Right lung (tissue), 5 donors: ENCODE measurements around the gene PLD1. TPM values are rescaled to one million over a fixed set of nuclear protein-coding genes. Genes with fewer than 3 reads are reported as not detected.
"Not testable (repeated sequence)": the region's sequence is repeated elsewhere in the genome, so short reads cannot be mapped to it uniquely, and the experiment has no call there.

Source experiments
- DNase-seq, 2 donors: peaks; one replicate each; pipeline ENCODE4 v3.0.0-alpha.2; 2013
- polyA plus RNA-seq, 5 donors: library from polyadenylated mRNA; unstranded; fragments of 120-200 nt; gene quantifications; one replicate each; pipeline versions ENCODE4 v1.2.1 to v1.2.3, GENCODE V29; 2013; ENCODE audit warnings: inconsistent platforms in 1 of 5, low replicate concordance in 1 of 5; ENCODE audit not compliant: insufficient read length in 5 of 5, insufficient read depth in 1 of 5

PLD1 gene
- polyA plus RNA-seq, 5 donors, result 2.8 to 6.3 (median 5.0) TPM

DNA sequence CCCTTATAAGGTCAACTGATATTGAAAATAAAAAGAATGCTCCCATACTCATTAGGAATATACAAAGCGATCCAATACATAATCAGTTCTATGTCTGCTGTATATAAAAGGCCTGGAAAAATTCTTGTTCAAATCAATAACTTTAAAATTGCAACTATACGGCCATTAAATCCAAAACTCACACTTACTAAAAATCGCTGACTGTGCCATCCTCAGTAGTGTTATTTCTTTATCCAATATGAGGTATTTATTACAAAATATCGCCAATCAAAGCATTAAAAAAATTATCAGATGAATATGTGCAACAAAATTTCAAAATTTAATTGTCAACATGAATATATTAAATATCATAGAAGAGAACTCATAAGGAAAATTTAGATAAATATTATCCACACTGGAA lies 146.5 kb downstream of the PLD1 start:
- no peak for DNase-seq

DNA sequence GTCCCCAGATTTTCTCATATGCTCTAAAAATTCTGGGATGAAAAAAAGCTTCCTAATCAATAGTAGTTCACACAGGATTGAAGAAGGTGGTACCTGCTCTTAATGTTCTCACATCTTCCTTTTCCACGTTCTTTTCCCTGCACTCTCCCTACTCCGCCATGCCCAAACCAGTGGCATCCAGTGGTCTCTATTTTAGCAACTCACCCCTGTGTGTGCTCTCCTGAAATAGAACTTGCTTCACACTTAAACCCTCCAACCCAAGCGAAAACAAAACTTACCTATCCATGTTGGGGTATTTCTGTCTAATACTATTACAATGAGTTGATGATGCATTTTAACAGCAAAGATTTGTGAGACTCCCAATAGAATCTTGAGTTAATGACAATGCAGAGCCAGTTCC lies 148.8 kb downstream of the PLD1 start:
- no peak for DNase-seq

DNA sequence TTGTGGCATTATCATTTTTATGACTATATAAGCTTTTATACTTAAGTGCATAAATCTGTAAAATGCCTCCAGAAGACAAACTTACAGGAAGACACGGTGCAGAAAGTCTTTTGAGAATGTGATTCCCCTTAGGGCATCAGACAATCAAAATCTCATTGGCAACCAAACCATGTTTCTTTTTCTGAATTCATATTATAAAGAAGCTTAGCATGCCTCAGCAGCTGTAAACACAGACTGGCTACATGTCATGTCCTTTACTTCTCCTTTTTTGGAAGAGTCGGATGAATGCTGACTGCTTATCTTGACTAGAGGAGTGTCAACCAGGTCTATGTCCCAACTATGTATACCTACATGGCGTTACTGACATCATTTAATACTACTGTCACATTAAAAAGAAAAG lies 150.1 kb downstream of the PLD1 start:
- DNase-seq, result no peak

DNA sequence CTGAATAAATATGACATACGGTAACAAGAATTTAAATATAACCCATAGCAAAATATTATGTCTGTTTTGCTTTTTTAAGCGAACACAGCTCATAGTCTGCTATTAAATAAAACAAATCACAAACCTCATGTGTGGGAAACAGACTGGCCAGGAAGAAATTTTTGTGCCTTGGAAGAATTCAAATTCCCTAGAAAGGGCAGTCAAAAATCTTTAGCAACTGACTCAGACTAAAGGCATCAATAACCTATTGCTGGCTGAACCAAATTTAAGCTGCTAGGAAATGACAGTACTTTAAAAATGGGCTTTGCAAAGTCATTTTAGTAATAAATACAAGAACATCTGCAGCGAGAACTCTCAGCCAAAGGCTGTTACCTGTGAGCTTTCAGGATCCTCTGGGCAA lies 151.4 kb downstream of the PLD1 start:
- no peak for DNase-seq

DNA sequence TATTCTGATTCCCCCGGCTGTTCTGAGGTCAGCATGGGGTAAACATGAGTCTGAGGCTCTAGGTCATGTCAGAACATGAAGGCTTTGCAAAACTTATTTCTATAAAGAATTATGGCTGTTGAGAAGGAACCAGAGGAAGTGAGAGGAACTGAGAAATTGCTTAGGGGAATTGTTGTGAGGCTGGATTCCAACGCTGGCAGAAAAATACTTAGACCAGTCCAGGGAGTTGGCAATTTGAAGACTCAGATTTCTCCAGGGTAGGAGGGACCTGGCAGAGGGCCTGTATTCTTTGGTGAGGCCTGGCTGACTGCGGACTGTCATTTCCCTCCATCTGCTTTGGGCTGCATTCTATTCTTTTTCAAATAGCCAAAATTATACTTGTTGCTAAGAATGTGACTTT lies 155.5 kb downstream of the PLD1 start:
- DNase-seq, result peak; percentile 23 to 41

DNA sequence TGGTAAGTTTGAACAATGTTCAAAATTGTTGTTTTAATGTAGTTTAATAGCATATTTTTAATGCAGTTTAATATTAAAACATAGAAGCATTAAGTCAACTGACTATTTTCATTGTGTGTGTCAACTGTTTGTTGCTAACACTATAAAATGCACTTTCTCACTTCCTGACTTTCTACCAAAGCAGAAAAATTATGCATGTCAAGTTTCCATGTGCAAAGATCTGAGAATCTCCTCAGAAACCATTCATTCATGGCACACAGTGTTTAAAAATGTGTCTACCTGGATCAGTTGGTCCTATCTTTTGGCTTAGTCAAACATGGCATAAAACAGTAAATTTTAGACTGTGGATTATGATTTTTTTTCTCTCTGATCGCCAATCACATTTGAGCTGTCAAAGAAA lies 156.0 kb downstream of the PLD1 start:
- no peak for DNase-seq

DNA sequence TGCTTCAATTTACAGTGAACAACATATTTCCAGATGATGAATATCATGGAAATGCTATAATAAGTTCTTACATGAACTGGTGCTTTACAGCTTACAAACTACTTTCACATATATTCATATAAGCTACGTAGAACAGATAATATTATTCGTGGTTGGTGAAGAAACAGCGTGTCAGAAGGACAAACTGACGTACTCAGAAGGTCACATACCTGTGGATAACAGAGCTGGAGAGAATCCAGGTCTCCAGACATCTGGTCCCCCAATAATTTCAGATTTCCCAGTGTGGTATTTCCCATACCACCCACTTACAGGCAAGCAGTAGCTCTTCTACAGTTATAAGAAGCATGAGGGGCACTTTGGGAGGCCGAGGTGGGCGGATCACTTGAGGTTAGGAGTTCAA lies 156.6 kb downstream of the PLD1 start:
- DNase-seq, result no peak

DNA sequence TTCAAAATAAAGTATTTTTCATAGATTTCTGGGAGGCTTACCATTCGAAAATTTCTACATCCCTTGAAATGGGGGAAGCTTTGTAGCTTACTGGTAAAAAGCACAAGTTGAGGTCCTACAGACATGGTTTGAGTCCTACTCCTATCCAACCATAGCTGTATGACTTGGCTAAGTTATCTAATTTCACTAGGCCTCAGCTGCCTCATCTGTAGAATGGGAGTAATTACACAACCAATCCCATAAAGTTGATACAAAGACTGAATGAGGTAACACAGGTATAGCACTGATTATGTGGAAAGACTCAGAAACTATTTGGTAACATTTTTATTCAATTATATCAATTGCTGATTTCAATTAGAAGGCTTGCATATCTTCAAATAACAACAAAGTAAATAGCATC lies 157.4 kb downstream of the PLD1 start:
- DNase-seq, result no peak

DNA sequence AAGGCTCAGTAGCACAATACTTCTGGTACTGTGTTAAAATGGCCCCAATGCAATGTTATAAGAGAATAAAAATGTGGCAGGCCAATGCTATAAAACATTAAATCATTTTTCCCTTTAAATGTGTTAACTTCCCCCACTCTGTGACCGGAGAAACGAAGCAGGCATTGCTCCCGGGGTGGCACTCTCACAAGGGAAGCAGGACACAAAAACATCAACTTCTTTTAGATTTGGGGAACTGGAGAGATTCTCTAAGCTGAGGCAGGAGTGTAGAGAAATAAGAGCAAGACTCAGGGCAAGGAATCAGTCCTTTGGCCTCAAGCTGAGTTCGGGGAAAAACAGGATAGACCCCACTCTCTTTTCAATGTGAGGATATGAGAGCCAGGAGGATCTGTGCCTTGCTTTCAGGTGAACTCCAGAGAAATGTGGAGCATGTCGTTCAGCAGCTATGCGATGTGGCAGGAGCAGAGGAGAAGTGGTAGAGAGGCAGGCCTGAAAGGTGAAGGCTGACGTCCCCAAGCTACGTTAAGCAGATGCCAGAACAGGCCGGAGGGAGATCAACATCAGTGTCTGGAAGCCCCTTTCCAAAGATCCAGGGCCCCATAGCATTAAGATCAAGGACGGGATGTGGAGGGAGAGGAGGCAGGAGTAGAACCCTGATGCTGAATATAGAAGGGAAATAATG lies 160.2 kb downstream of the PLD1 start:
- DNase-seq, result no peak

DNA sequence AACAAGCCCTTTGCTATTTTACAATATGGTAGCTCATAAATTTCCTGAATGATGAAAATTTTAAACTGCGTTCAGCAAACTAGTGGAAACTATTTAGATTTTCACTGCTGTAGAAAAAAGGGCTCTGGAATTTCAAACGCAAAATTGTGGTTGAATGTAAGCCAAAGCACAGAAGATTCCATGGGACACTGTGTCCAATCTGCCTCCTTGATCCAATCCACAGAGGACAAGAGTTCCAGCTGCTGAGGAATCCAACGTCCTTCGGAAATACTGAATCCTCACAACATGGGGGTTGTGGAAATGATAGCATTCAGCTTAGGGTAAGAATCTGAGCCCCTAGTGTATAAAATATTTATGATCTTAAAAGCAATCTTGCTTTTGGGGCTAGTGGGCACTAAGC lies 161.0 kb downstream of the PLD1 start:
- DNase-seq, result no peak

DNA sequence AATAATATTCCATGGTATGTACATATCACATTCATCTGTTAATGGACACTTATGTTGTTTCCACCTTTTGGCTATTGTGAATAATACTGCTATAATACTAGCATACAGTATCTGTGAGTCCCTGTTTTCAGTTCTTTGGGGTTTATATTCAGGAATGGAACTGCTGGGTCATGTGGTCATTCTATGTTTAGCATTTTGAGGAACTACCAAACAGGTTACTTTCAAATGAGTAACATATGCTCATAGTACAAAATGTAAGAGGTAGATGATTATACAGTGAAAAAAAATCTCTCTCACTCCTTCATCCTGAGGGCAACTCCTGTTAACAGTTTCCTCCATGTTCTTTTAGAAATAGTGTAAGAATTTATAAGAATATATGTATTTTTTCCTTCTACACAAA lies 162.2 kb downstream of the PLD1 start:
- no peak for DNase-seq

DNA sequence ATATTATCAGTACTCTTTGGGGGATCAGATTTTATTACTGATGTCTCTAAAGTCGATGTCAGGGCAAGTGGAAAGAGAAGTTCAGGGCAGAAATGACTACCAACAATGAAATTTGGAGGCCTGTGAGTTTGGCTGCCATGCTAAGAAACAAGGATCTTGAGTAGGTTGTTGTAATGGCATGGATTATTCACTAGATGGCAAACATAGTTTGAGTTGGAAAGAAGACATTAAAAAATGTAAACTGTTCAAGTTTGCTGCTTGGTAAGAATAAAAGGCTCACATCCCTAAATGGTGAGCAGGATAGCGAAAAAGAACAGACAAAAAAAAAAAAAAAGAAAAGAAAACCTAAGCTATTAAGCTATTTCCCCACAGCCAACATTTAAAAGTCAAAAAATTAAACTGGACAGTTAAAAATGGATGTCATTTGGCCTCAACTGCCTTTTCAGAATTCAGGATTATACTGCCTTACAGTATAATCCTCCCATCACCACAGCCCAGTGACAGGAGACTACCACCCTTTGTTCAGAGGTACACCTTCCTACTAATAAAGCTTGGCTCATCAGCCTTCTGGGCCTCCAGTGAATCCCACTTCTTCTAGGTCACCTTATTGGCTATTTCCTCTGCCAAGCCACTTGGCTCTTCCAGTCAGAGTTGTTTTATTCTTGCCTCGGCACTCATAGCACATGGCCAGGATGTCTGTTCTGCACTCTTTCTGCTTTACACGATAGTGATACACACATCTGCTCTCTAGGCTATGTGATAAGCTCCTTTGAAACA lies 163.7 kb downstream of the PLD1 start:
- peak in 1 of 2 donors; percentile 51 for DNase-seq

DNA sequence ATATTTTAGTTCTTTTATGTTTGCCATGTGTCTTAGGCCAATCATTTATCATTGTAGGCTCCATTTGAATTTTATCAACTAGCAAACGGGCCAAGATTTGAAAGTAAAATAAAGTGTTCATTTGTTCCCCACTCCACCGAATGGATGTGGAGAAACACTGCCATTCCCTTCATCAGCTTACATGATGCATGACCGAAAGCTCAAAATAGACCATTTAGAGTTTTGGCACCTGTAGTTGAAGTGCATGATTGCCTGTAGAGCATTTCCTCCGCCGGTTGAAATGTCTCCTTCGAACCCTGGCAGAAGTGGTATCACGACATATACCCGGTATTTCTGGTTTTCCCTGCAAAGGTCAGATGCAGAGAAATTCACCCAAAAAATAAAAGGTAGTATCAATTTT lies 165.6 kb downstream of the PLD1 start:
- no peak for DNase-seq

DNA sequence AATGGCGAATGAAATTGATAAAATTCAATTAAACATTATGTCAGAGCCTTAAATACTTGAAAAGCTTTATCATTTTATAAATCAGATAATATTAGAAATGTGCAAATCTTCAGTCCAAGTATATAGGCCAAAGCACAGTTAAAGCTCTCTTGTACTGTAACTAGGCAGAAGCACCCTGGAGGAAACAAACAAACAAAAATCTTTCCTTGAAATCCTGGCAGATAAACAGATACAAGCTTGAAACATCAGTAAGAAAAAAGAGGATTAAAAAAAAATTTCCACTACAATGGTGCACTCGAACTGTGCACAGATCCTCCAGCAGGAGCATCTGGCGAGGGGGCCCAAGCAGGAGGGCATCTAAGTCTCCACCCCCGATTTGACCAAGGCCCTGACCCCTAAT lies 166.6 kb downstream of the PLD1 start:
- DNase-seq, result no peak

DNA sequence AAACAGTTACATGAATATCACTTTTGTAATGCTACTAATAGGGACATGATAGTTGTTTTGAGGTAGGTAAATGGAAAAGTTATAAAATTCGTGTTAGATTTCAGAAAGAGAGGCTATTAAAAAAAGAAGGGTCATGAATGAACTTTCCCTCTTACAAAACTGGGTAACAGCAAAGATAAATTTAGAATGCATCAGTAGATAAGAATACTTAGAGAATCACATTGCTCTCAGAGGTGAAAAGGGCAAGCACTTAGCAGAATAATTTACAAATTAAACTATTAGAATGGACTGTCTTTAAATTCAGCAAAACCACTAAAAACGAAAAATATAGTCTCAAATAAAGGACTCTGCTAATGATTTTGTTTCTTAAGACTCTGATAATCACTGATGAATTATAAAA lies 167.2 kb downstream of the PLD1 start:
- no peak for DNase-seq

DNA sequence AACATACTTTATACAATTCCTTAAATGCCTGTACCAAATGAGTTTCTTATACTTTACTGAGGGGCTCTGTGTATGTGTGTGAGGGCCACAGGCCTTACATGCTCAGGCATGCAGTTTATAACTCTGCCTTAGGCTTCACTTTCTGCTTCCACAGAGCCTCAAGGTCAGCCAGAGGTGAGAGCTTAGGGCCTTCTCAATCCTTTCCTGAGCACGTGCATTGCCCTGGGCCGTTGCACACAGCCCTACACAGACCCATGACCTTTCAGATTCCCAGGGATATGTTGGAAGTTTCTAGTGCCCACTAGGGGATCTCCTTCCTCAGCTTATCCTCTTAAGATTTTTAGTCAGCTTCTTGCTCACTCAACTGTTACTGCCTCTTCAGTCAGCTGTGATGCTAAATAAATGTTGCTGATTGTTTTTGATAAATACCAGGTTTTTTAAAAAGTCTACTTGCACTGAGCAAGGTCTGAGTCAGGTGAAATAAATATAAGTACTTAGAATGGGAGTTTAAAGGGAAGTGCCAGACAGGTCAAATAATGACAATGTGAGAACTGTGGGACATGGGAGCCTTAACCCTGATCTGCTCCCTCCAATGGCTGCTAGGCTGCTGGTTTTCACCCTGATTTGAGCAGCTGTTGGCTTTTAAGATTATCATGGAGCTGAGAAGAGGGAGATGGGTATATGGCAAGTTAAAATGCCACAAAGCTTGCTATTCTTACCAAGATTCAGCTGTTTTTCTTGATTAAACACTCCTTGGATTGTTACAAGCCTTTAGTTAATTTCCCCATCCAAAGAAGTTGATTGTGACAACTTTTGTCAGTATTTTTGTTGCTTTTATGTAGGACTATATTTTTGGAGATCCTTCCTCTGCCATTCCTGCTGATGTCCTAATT lies 169.5 kb downstream of the PLD1 start:
- DNase-seq, result no peak

DNA sequence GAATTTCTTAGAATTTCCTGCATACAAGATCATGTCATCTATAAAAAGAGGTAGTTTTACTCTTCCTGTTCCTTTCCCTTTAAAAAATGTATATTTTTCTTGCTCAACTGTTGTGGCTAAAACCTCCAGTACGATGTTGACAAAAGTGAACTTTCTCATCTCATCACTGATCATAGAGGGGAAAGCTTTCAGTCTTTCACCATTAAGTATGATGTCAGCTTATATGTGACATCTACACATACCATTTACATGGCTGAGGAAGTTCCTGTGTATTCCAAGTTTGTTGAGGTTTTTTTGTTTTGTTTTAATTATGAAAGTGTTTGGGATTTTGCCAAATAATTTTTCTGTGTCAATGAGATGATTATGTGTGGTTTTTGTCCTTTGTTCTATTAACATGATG lies 173.6 kb downstream of the PLD1 start:
- DNase-seq, result no peak

DNA sequence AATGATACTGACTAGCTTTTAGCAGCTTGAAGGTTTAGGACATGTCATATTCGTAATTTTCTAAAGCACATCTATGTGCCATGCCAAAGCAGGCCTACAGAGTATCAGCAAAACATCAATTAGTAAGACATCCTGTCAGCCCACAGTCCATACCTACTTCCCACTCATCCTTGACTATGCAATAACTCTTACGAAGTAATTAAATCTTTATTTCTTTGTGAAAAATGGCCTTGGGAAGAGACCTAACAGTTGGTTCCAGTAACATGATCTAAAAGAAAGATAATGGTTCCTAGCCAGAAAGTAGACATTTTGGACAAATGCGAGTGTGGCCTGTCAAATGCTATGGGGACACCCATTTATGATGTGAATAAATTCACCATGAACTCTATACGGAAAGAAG lies 177.5 kb downstream of the PLD1 start:
- DNase-seq, result no peak

DNA sequence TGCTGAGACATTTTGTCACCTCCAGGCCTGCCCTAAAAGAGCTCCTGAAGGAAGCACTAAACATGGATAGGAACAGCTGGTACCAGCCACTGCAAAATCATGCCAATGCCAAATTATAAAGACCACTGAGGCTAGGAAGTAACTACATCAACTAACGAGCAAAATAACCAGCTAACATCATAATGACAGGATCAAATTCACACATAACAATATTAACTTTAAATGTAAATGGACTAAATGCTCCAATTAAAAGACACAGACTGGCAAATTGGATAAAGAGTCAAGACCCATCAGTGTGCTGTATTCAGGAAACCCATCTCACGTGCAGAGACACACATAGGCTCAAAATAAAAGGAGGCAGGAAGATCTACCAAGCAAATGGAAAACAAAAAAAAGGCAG lies 183.5 kb downstream of the PLD1 start:
- not testable (repeated sequence) for DNase-seq

DNA sequence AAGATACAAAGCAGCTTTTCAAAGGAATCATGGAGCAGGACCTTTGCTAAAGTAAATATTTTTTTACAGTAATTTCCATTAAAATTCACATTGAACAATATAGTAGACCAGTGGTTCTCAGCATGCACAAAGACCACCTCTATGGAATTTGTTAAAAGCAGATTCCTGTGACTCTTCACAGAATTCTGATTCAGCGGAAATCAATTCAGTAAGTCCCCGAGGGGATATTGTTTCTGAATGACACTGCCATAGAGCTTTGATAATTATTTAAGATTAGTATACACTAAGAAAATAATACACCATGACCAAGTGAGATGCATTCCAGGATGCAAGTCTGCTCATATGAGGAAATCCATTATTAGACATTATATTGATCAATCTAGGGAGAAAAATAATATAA lies 188.2 kb downstream of the PLD1 start:
- DNase-seq, result no peak

DNA sequence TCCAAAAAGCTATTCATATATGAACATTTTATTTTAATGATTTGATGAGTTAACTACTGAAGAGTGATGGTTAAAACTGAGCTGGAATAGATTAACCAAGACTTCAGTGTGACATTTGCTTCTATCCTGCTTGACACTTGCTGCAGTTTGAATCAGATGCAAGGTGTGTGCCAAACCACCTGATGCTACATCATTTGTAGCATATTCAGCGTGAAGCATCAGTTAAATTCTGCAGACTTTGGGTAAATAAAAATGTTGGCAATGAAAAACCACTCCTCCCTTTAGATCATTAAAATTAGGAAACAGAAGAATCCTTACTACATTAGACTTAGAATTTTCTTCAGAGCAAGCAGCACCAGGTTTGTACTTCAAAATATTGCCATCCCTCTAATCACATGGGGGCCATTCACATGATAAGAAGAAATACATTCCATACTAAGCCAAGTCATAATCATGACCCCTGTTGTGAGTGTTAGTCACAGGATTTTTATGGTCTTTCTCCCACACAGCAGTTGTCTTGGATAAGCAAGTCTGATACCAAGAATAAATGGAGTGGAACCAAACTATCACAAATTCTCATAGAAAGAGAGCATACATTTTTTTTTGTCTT lies 189.4 kb downstream of the PLD1 start:
- DNase-seq, result no peak

DNA sequence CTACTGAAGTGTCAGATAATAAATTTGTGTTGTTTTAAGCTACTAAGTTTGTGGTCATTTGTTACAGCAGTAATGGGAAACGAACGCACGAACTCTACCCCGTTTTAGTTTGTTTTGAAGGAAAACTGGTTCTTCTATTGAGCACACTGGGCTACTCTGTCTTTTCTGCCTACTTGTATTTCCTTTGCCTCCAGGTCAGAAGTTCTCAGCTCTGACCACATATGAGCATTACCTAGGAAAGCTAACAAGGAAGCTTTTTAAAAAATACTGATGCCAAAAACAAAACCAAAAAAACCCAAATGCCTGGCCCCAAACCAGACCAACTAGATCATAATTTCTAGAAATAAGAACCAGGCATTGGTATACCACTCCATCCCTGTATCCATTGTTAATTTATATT lies 193.5 kb downstream of the PLD1 start:
- DNase-seq, result no peak
